A549 (cell line): ENCODE measurements around the gene KCTD1. TPM values are rescaled to one million over a fixed set of nuclear protein-coding genes. Genes with fewer than 3 reads are reported as not detected.

Source experiments
- ATAC-seq, 2 experiments: fragments of 200-7000 bp in 1 of 2; fragments of >200 bp in 1 of 2; cut with Nextera tagmentation in 1 of 2; cut with Tn5 transposase in 1 of 2; 3 replicates each; pipeline versions ENCODE4 v1.8.0 to v1.9.1; 2018 to 2020; ENCODE audit warnings: mild to moderate bottlenecking in 1 of 2, moderate library complexity in 1 of 2
- CTCF ChIA-PET: fragments of 300-600 bp; sonication (Branson Sonifier 250); formaldehyde crosslinking; extraction: SDS; loops from one replicate; lab custom pipeline; 2021; ENCODE audit warnings: antibody characterized with exemption, inconsistent platforms; lab: Yijun Ruan, JAX
- POLR2A ChIA-PET: fragments of 350-600 bp; formaldehyde crosslinking; extraction: SDS; loops from one replicate; lab custom pipeline; 2021; ENCODE audit warnings: antibody characterized with exemption, inconsistent platforms; lab: Yijun Ruan, JAX
- DNase-seq, 2 experiments: peaks; one replicate each; pipeline versions ENCODE4 v3.0.0 to v3.0.0-alpha.2; 2011 to 2016; ENCODE audit warnings: low read depth in 1 of 2, low spot score in 1 of 2
- FAIRE-seq: peaks from 2 replicates; lab custom pipeline; 2011; peaks lifted over from hg19 to GRCh38; lab: Jason Lieb, UNC
- H3K27ac ChIP-seq, 2 experiments: fragments of >200 bp; sonication (Bioruptor Twin); formaldehyde crosslinking; 3 replicates each; pipeline ENCODE4 v1.5.1; 2016 to 2017
- H3K4me1 ChIP-seq: fragments of >200 bp; sonication (Bioruptor Twin); formaldehyde crosslinking; 3 replicates; pipeline ENCODE4 v1.6.1; 2016
- H3K4me2 ChIP-seq: fragments of >200 bp; sonication (Bioruptor Twin); formaldehyde crosslinking; 3 replicates; pipeline ENCODE4 v1.6.1; 2016
- H3K4me3 ChIP-seq: fragments of >200 bp; sonication (Bioruptor Twin); formaldehyde crosslinking; 3 replicates; pipeline ENCODE4 v1.5.1; 2016
- H3K9me3 ChIP-seq: fragments of >200 bp; sonication (Bioruptor Twin); formaldehyde crosslinking; 3 replicates; pipeline ENCODE4 v1.6.1; 2016
- ATOH8 ChIP-seq: fragments of 250-450 bp; sonication (Bioruptor Pico); IDR thresholded peaks from 2 replicates; pipeline ENCODE4 v1.5.0; 2020; ENCODE audit warnings: low read depth, mild to moderate bottlenecking, moderate library complexity
- BHLHE40 ChIP-seq: IDR thresholded peaks from 2 replicates; pipeline ENCODE4 v1.6.1; 2012; ENCODE audit warnings: low read depth, low read length, inconsistent platforms
- CBX2 ChIP-seq: fragments of 200-600 bp; sonication (generic); IDR thresholded peaks from 2 replicates; pipeline ENCODE4 v1.6.1; 2016; ENCODE audit warnings: low read depth, mild to moderate bottlenecking, borderline replicate concordance
- EHF ChIP-seq: fragments of 250-450 bp; sonication (Bioruptor Pico); IDR thresholded peaks from 2 replicates; pipeline ENCODE4 v1.5.0; 2020; ENCODE audit warnings: mild to moderate bottlenecking
- EHMT2 ChIP-seq: fragments of 200-600 bp; sonication (generic); IDR thresholded peaks from 2 replicates; pipeline ENCODE4 v1.6.1; 2016; ENCODE audit warnings: antibody characterized with exemption, low read depth, mild to moderate bottlenecking, moderate library complexity
- ELK1 ChIP-seq: fragments of 150-350 bp; IDR thresholded peaks from 2 replicates; pipeline ENCODE4 v1.6.1; 2014; ENCODE audit warnings: low read depth, mild to moderate bottlenecking, low read length
- FOSL2 ChIP-seq, 2 experiments: fragments of 450-650 bp in 1 of 2; fragments of >200 bp in 1 of 2; sonication (Bioruptor Twin) in 1 of 2; formaldehyde crosslinking; IDR thresholded peaks; 2 replicates each; pipeline versions ENCODE4 v1.5.0 to v1.6.1; 2016 to 2020; ENCODE audit warnings: mild to moderate bottlenecking in 1 of 2, moderate library complexity in 1 of 2
- GATA3 ChIP-seq: IDR thresholded peaks from 2 replicates; pipeline ENCODE4 v1.6.1; 2012; ENCODE audit warnings: borderline replicate concordance
- HEYL ChIP-seq: fragments of 250-450 bp; sonication (Bioruptor Pico); IDR thresholded peaks from 2 replicates; pipeline ENCODE4 v1.8.0; 2021; ENCODE audit warnings: mild to moderate bottlenecking, moderate library complexity
- HMGXB4 ChIP-seq: fragments of 250-450 bp; sonication (Bioruptor Pico); IDR thresholded peaks from 2 replicates; pipeline ENCODE4 v1.5.0; 2021; ENCODE audit warnings: mild to moderate bottlenecking, moderate library complexity, borderline replicate concordance
- HOXA7 ChIP-seq: fragments of 250-450 bp; sonication (Bioruptor Pico); IDR thresholded peaks from 2 replicates; pipeline ENCODE4 v1.5.0; 2020; ENCODE audit warnings: mild to moderate bottlenecking, moderate library complexity
- HOXB5 ChIP-seq: fragments of 250-450 bp; sonication (Bioruptor Pico); IDR thresholded peaks from 2 replicates; pipeline ENCODE4 v1.5.0; 2020; ENCODE audit warnings: mild to moderate bottlenecking, moderate library complexity
- JUNB ChIP-seq: fragments of >200 bp; sonication (Bioruptor Twin); formaldehyde crosslinking; IDR thresholded peaks from 2 replicates; pipeline ENCODE4 v1.6.1; 2016
- MAFK ChIP-seq: fragments of 450-650 bp; IDR thresholded peaks from 2 replicates; pipeline ENCODE4 v1.6.1; 2014; ENCODE audit not compliant: partially characterized antibody
- MYC ChIP-seq: IDR thresholded peaks from 2 replicates; pipeline ENCODE4 v1.6.1; 2012; ENCODE audit warnings: mild to moderate bottlenecking, inconsistent platforms, low read length, improper control_type of control experiment, borderline replicate concordance
- NFE2L2 ChIP-seq: fragments of 150-350 bp; conservative IDR thresholded peaks from 2 replicates; pipeline ENCODE4 v1.6.1; 2014; ENCODE audit warnings: low read length
- RFX5 ChIP-seq: fragments of 450-650 bp; IDR thresholded peaks from 2 replicates; pipeline ENCODE4 v1.7.1; 2014; ENCODE audit warnings: antibody characterized with exemption, mild to moderate bottlenecking, moderate library complexity
- SREBF2 ChIP-seq: fragments of 450-650 bp; IDR thresholded peaks from 2 replicates; pipeline ENCODE4 v1.6.1; 2014; ENCODE audit warnings: mild to moderate bottlenecking, moderate library complexity
- TP53 ChIP-seq: fragments of 250-450 bp; sonication (Bioruptor Pico); IDR thresholded peaks from 2 replicates; pipeline ENCODE4 v1.5.0; 2021; ENCODE audit warnings: mild to moderate bottlenecking, moderate library complexity
- USF2 ChIP-seq: fragments of 450-650 bp; IDR thresholded peaks from 2 replicates; pipeline ENCODE4 v1.6.1; 2014; ENCODE audit warnings: antibody characterized with exemption
- ZC3H11A ChIP-seq: fragments of 450-650 bp; IDR thresholded peaks from 2 replicates; pipeline ENCODE4 v1.6.1; 2014; ENCODE audit warnings: antibody characterized with exemption, mild to moderate bottlenecking
- ZFP36 ChIP-seq: fragments of 450-650 bp; IDR thresholded peaks from 2 replicates; pipeline ENCODE4 v1.6.1; 2014; ENCODE audit warnings: borderline replicate concordance; ENCODE audit not compliant: partially characterized antibody
- whole genome bisulfite sequencing: methylation state at CpG from one replicate; pipeline ENCODE4 v1.1.6; 2017; ENCODE audit errors: missing lambda C conversion rate; 5-methylcytosine and 5-hydroxymethylcytosine counted together
- polyA plus RNA-seq, 4 experiments: library from polyadenylated mRNA; depleted of rRNA in 3 of 4; stranded (reverse); fragments of >200 nt; fragmentation: RNase III in 1 of 4; extraction: RNeasy Plus Mini Kit Qiagen cat#74134 plus additional on column Dnase treatment in 1 of 4; gene quantifications; 2 replicates in 3 of 4; 3 replicates in 1 of 4; pipeline ENCODE4 v1.2.3, GENCODE V29; 2011 to 2017

The KCTD1 gene
- polyA plus RNA-seq, 2 of the 4 experiments (the other 2 are of a cell fraction): 26.1 to 32.1 TPM

- no peak overlapping the region for H3K27ac ChIP-seq
- CTCF ChIA-PET: interaction anchor here (0.6 kb wide), 1 partner anchor 9 kb away, joined by 4 read pairs; no protein-coding TSS in a partner anchor
- no peak for ATAC-seq
These were observed 133.4 kb downstream of the KCTD1 start for GRCh38 chr18:26414901-26415440.

GRCh38 chr18:26409091-26409490 is 139.3 kb downstream of the KCTD1 start:
- H3K4me1 ChIP-seq: peaks cover 8% of the 10 kb centered on the region; the same call in 2 of the 3 replicates
- H3K9me3 ChIP-seq: no peaks in the 10 kb centered on the region
- WGBS: 92% methylated on average over 4 of the region's 4 CpGs
- H3K4me3 ChIP-seq: no peak overlapping the region
- no peak overlapping the region for H3K4me2 ChIP-seq
- DNase-seq: no peak
- peak overlapping the region in 1 of 2 experiments; percentile 28; a peak in 1 of 6 replicates for H3K27ac ChIP-seq
- TF ChIP-seq GATA3 (no peak), FOSL2 (IDR thresholded peaks at IDR 0.05) (no peak), FOSL2 (CRISPR knock-in tag; IDR thresholded peaks at IDR 0.05) (no peak), ZFP36 (no peak), RFX5 (no peak), NFE2L2 (no peak), ATOH8 (no peak), CBX2 (no peak), ZC3H11A (no peak)
- no peak for ATAC-seq
- no peak for FAIRE-seq
- ChIA-PET CTCF (no interaction called here), POLR2A (no interaction called here)

More at GRCh38 chr18:26414901-26415440, 133.4 kb downstream of the KCTD1 start:
- POLR2A ChIA-PET: no interaction called here
- no peak overlapping the region for H3K4me2 ChIP-seq
- FAIRE-seq: no peak
- H3K4me3 ChIP-seq: no peak overlapping the region
- DNase-seq: no peak
- H3K4me1 ChIP-seq: no peaks in the 10 kb centered on the region
- TF ChIP-seq ELK1 (no peak), HEYL (CRISPR knock-in tag) (no peak), EHF (CRISPR knock-in tag) (no peak), ATOH8 (no peak), EHMT2 (no peak), BHLHE40 (no peak)
- no peaks in the 10 kb centered on the region for H3K9me3 ChIP-seq
- 52% methylated on average over 4 of the region's 4 CpGs for WGBS

- Histone ChIP-seq H3K4me1 (peaks cover 8% of the 10 kb centered on the region; the same call in 2 of the 3 replicates), H3K4me2 (no peak overlapping the region), H3K9me3 (no peaks in the 10 kb centered on the region), H3K27ac (peak overlapping the region in 1 of 2 experiments; percentile 56; a peak in 4 of 6 replicates), H3K4me3 (no peak overlapping the region)
- DNase-seq: no peak
- CTCF ChIA-PET: interaction anchor here (0.8 to 1.3 kb wide), 2 partner anchors 48 to 97 kb away, joined by 3 read pairs; no protein-coding TSS in a partner anchor
- ATAC-seq: no peak
- POLR2A ChIA-PET: no interaction called here
- no peak for FAIRE-seq
- 91% methylated on average over 16 of the region's 16 CpGs for WGBS
- TF ChIP-seq ZFP36 (no peak), HOXA7 (CRISPR knock-in tag) (no peak), MAFK (no peak), JUNB (no peak), MYC (no peak), SREBF2 (no peak), TP53 (CRISPR knock-in tag) (no peak), HMGXB4 (CRISPR knock-in tag) (no peak), HOXB5 (CRISPR knock-in tag) (no peak), CBX2 (no peak), USF2 (no peak)
- TF ChIP-seq, all 56 proteins: peak for 0
These were observed 140.4 kb downstream of the KCTD1 start for GRCh38 chr18:26407736-26408601.
